Left lobe of liver (tissue), 2 donors: ENCODE data around the gene INHBE. TPM values are rescaled to one million over a fixed set of nuclear protein-coding genes. Genes with fewer than 3 reads are reported as not detected.

ENCODE experiments used
- ATAC-seq: fragments of 200-7000 bp; cut with Tn5 transposase; one replicate; pipeline ENCODE4 v1.9.1; 2020; ENCODE audit warnings: mild to moderate bottlenecking, moderate library complexity
- DNase-seq: peaks from one replicate; pipeline ENCODE4 v3.0.0-alpha.2; 2020; ENCODE audit warnings: low spot score
- total RNA-seq: library from RNA; stranded (reverse); gene quantifications from one replicate; pipeline ENCODE4 v1.2.1, GENCODE V29; 2021
- donor health status: DM: no; HTN: no; CAD: no; lungs with moderate emphysema.
- donor health status: DM: no; HTN: yes; CAD: no.

INHBE gene
- total RNA-seq, 1 donor from 2014 or later, result 81.6 TPM

DNA sequence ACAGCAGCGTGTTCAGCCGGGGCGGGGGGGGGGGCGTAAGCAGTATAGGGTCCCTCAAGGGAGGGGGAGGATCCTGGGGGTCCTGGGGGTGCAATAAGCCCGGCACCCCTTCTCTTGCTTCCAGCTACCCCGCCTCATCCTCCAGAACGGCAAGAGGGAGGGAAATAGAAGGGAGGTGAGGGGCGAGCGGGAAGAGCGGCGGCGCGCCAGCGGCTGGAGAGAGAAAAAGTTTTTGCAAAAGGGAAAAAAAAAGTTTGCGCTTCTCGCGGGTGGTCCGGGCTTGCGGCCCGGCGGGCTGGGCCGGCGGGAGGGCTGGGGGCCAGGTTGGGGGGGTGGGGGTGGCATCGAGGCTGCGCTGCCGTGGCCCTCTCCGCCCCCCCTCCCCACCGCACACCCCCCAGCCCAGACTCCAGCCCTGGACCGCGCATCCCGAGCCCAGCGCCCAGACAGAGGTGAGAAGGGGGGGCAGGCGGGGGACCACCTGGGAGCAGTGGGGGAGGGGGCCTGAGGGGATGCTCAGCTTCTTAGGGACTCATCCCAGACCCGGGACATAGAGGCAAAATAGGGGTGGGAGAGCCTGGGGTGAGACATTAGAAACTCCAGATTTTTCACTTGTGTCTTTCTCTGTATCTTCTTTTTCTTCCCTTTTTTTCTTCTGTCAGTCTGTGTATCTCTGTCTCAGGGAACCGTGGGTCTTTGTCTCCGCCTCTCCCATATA lies 4.8 kb downstream of the INHBE start, which contains the start of gene GLI1:
Gene GLI1 (plus strand): TSS at position 36 of the 718 bp plus-strand sequence. CDS start 3,907 bp downstream, outside the sequence.
- ATAC-seq (no peak), DNase-seq (no peak)

DNA sequence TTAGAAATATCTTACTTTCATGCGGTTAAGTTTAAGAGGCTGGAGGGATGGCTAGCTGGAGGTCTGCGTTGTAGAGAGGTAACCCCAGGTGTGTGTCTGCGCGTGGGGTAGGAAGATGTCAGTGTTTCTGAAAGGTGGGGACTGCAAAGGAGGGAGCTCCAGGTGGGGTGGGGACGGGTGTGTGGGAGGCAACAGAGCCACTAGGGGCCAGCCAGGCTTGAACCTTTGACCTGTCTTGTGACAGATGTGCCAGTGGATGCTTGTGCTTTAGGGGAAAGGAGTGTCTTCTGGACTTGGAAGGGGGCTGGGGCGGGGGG lies 5.3 kb downstream of the INHBE start:
- ATAC-seq (no peak), DNase-seq (no peak)

GRCh38 chr12:57460841-57461275 lies 5.8 kb downstream of the INHBE start:
- no peak for DNase-seq
- no peak for ATAC-seq

DNA sequence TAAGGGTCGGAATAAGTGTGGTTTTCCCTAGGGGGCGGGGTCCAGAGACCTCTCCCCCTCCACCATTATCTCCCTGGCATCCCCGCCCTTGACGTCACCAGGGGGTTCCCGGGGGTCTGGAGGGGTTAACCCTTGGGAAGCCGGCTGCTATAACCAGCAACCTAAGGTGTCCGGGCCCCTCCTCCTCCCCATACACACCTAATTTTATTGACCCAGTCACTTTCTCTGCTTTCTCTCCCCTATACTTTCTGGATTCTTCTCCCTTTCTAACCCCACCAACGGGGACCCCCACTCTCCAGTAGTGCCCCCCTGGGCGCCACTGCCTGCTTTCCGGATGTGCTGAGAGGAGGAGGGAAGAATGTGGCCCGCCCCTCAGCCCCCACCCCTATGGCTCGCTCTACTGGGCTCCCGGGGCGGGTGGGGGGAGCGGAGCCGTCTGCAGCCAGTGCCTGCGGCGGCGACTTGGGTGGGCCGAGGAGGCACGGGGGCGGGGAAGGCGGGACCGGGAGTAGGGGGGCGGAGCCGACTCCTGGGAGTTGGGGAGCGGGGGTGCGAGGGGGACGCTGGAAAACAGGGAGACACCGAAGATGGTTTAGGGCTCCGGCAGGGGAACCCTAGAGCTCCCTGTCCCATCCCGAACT lies 6.3 kb downstream of the INHBE start:
- ATAC-seq, result peak; percentile 2
- DNase-seq, result no peak

- no peak for DNase-seq
- no peak for ATAC-seq
Observed at GRCh38 chr12:57461917-57462250, 6.8 kb downstream of the INHBE start.

DNA sequence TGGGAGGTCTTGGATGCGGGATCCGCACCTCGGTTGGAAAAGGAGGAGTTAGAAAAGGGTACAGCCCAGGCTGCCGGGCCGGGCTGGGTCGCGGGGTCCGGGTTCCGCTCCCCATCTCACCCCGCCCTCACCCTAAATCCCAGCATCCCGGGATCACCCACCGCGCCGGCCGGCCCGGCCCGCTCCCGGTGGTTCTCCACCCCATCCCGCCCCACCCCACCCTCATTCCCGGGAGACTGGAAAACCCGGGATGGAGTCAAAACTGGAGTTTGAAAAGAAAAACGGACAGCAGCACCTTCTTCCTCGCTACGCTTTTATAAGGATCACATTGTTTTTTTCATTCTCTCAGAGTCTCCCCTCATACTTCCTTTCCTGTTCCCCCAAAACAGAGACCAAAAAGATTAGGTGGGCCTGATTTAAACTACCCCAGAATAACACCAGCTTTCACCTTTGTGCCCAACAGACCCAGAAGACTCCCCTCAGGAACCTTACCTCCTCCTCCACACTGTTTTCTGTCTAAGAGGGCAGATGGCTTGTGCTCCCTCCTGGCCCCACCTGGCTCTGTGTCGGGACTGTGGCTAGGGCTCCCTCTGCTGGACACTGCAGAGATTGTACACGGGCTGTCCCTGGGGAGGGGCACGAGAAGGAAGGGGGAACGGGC lies 7.3 kb downstream of the INHBE start:
- DNase-seq (peak; percentile 85), ATAC-seq (peak; percentile 71)

- DNase-seq, result no peak
- no peak for ATAC-seq
Observed at GRCh38 chr12:57462912-57463253, 7.8 kb downstream of the INHBE start.

DNA sequence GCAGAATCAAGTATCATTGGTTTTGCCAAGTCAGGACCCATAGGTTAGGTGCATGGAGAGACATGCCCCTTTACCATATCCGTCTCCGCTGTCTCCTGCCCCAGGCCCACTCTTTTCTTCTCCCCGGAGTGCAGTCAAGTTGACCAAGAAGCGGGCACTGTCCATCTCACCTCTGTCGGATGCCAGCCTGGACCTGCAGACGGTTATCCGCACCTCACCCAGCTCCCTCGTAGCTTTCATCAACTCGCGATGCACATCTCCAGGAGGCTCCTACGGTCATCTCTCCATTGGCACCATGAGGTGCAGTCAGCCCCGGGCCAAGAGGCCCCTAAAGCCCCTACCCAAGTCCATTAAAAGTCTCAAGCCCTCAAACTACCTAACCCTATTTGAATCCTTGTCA lies 9.5 kb downstream of the INHBE start:
- ATAC-seq (no peak), DNase-seq (no peak)

DNA sequence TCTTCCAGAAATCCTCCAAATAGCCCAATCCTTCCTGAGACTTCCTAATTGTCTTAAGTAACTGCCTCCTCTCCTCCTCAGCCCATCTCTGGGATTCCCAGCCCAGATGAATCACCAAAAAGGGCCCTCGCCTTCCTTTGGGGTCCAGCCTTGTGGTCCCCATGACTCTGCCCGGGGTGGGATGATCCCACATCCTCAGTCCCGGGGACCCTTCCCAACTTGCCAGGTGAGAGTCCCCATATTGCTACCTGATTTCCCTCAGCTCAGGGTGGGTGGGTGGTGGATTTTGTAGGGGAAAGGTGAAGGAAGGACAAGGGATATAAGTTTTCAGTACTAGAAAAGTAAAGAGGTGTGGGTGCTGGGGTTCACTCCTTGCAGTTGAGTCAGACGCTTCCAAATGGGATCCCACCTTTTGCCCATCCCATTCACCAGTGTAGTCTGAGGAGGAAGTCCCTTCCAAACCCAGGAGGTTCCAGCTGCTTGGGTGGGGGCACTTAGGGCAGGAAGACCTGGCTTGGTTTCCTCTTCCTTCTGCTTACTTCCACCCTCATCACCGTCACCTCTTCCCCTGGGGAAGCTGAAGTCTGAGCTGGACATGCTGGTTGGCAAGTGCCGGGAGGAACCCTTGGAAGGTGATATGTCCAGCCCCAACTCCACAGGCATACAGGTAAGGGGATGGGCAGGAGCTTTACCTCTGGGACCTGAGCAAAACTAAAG lies 10.1 kb downstream of the INHBE start:
- no peak for DNase-seq
- no peak for ATAC-seq

GRCh38 chr12:57465747-57466505 lies 10.8 kb downstream of the INHBE start:
- no peak for DNase-seq
- ATAC-seq, result no peak

- ATAC-seq (no peak), DNase-seq (no peak)
Observed at GRCh38 chr12:57467212-57467874, 12.2 kb downstream of the INHBE start.

GRCh38 chr12:57467915-57468314 lies 12.8 kb downstream of the INHBE start:
- DNase-seq, result no peak
- no peak for ATAC-seq

DNA sequence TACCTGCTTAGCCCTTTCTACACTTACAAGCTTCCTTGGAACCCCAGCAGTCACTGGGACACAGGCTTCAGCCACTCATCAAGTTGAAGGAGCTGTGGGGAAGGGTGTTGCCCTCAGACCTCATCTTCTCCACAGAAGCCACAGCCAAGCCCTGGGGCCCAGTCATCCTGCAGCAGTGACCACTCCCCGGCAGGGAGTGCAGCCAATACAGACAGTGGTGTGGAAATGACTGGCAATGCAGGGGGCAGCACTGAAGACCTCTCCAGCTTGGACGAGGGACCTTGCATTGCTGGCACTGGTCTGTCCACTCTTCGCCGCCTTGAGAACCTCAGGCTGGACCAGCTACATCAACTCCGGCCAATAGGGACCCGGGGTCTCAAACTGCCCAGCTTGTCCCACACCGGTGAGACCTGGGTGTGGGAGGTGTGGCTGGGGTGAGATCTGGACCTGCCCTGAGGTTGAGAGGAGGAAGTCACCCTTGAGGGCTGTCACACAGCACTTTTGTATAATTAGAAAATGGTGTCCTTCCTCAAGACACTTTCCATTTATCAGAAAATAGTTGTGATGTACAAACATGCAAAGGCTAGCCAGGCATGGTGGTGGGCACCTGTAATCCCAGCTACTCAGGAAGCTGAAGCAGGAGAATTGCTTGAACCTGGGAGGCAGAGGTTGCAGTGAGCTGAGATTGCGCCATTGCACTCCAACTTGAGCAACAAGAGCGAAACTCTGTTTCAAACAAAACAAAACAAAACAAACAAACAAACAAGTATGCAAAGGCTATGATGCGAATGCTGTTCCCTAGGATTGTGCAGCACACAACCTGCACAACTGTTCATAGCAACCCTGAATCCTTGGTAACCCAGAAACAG lies 14.4 kb downstream of the INHBE start:
- no peak for ATAC-seq

GRCh38 chr12:57470286-57470969 lies 15.3 kb downstream of the INHBE start:
- peak; percentile 7 for ATAC-seq
- DNase-seq, result no peak

More for the DNA sequence above, 14.4 kb downstream of the INHBE start:
- no peak for DNase-seq

DNA sequence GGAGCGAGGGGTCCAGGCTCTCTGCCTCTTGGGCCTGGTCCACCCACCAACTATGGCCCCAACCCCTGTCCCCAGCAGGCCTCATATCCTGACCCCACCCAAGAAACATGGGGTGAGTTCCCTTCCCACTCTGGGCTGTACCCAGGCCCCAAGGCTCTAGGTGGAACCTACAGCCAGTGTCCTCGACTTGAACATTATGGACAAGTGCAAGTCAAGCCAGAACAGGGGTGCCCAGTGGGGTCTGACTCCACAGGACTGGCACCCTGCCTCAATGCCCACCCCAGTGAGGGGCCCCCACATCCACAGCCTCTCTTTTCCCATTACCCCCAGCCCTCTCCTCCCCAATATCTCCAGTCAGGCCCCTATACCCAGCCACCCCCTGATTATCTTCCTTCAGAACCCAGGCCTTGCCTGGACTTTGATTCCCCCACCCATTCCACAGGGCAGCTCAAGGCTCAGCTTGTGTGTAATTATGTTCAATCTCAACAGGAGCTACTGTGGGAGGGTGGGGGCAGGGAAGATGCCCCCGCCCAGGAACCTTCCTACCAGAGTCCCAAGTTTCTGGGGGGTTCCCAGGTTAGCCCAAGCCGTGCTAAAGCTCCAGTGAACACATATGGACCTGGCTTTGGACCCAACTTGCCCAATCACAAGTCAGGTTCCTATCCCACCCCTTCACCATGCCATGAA lies 16.0 kb downstream of the INHBE start:
- ATAC-seq (no peak), DNase-seq (no peak)

GRCh38 chr12:57471661-57472060 lies 16.6 kb downstream of the INHBE start:
- no peak for ATAC-seq

GRCh38 chr12:57472391-57472790 lies 17.3 kb downstream of the INHBE start:
- no peak for DNase-seq
- ATAC-seq, result no peak

More at GRCh38 chr12:57471661-57472060, 16.6 kb downstream of the INHBE start:
- DNase-seq, result no peak

- ATAC-seq (no peak), DNase-seq (no peak)
Observed at GRCh38 chr12:57473392-57473791, 18.3 kb downstream of the INHBE start.
